OCI-LY1 (cell line): ENCODE data around the gene S1PR2.

Experiments used
- EZH2 ChIP-seq: fragments of 200-600 bp; sonication (generic), shearing (Covaris generic); IDR thresholded peaks from 2 replicates; pipeline ENCODE4 v1.8.0; 2017; ENCODE audit warnings: borderline replicate concordance, mixed run types, mild to moderate bottlenecking, antibody characterized with exemption, low read length, moderate library complexity, mixed read lengths
- TF ChIP-seq, protein P1 (sequence below): fragments of 200-600 bp; sonication (generic), shearing (Covaris generic); IDR thresholded peaks from 2 replicates; pipeline ENCODE4 v1.5.1; 2017; ENCODE audit warnings: mild to moderate bottlenecking, antibody characterized with exemption, low read length, moderate library complexity, mixed read lengths

GRCh38 chr19:10226376-10227025, 4.6 kb downstream of the S1PR2 start:
- TF ChIP-seq, protein P1, sequence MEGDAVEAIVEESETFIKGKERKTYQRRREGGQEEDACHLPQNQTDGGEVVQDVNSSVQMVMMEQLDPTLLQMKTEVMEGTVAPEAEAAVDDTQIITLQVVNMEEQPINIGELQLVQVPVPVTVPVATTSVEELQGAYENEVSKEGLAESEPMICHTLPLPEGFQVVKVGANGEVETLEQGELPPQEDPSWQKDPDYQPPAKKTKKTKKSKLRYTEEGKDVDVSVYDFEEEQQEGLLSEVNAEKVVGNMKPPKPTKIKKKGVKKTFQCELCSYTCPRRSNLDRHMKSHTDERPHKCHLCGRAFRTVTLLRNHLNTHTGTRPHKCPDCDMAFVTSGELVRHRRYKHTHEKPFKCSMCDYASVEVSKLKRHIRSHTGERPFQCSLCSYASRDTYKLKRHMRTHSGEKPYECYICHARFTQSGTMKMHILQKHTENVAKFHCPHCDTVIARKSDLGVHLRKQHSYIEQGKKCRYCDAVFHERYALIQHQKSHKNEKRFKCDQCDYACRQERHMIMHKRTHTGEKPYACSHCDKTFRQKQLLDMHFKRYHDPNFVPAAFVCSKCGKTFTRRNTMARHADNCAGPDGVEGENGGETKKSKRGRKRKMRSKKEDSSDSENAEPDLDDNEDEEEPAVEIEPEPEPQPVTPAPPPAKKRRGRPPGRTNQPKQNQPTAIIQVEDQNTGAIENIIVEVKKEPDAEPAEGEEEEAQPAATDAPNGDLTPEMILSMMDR = no peak
- no peak for TF ChIP-seq EZH2
